PFSK-1 (cell line): ENCODE results near the gene HSD17B12.

Experiments used
- FOXP2 ChIP-seq: optimal IDR thresholded peaks from 2 replicates; pipeline ENCODE3; 2011; ENCODE audit warnings: borderline replicate concordance, control low read depth, inconsistent platforms; ENCODE audit not compliant: insufficient read depth; ENCODE audit errors: extremely low read length, extremely low read depth
- POLR2AphosphoS5 ChIP-seq: IDR thresholded peaks from 2 replicates; pipeline ENCODE4 v1.6.1; 2012; ENCODE audit warnings: low read depth, mild to moderate bottlenecking, control low read depth, low read length, moderate library complexity
- SIN3A ChIP-seq: IDR thresholded peaks from 2 replicates; pipeline ENCODE4 v1.6.1; 2012; ENCODE audit warnings: mild to moderate bottlenecking, low read length, moderate library complexity, borderline replicate concordance; ENCODE audit not compliant: insufficient read depth
- TAF1 ChIP-seq: IDR thresholded peaks from 2 replicates; pipeline ENCODE4 v1.6.1; 2012; ENCODE audit warnings: low read length, control low read depth, borderline replicate concordance; ENCODE audit not compliant: insufficient read depth
- TF ChIP-seq, protein P1 (sequence below), 2 experiments: IDR thresholded peaks; 2 replicates each; pipeline versions ENCODE4 v1.6.1 to v1.8.0; 2011 to 2012; ENCODE audit warnings: low read depth in 2 of 2, low read length in 2 of 2, control low read depth in 1 of 2, inconsistent platforms in 1 of 2, mild to moderate bottlenecking in 1 of 2, moderate library complexity in 1 of 2; ENCODE audit not compliant: insufficient read depth in 1 of 2

Gene HSD17B12

DNA sequence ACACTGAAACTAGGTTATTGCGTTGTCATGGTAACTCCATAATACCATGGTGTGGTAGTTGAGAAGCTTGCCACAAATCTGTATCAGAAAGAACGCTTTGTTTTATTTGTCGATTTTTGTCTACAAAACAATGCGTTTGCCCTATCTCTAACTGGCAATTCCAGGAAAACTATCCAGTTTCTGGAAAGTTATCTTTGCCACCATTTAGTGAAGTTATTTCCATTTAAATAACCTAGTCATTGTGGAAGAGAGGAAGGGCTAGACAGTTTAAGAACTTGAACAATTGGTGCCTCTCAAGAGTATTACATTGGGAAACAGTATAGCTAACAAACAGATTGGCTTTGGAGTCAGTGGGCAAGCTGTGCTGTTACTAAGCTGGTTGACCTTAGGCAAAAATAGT lies 7.9 kb downstream of the HSD17B12 start:
- TF ChIP-seq TAF1 (no peak), SIN3A (no peak), POLR2AphosphoS5 (no peak)
- TF ChIP-seq, protein P1, sequence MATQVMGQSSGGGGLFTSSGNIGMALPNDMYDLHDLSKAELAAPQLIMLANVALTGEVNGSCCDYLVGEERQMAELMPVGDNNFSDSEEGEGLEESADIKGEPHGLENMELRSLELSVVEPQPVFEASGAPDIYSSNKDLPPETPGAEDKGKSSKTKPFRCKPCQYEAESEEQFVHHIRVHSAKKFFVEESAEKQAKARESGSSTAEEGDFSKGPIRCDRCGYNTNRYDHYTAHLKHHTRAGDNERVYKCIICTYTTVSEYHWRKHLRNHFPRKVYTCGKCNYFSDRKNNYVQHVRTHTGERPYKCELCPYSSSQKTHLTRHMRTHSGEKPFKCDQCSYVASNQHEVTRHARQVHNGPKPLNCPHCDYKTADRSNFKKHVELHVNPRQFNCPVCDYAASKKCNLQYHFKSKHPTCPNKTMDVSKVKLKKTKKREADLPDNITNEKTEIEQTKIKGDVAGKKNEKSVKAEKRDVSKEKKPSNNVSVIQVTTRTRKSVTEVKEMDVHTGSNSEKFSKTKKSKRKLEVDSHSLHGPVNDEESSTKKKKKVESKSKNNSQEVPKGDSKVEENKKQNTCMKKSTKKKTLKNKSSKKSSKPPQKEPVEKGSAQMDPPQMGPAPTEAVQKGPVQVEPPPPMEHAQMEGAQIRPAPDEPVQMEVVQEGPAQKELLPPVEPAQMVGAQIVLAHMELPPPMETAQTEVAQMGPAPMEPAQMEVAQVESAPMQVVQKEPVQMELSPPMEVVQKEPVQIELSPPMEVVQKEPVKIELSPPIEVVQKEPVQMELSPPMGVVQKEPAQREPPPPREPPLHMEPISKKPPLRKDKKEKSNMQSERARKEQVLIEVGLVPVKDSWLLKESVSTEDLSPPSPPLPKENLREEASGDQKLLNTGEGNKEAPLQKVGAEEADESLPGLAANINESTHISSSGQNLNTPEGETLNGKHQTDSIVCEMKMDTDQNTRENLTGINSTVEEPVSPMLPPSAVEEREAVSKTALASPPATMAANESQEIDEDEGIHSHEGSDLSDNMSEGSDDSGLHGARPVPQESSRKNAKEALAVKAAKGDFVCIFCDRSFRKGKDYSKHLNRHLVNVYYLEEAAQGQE (IDR thresholded peaks at IDR 0.05; ENCODE audit: insufficient read depth in 1 of 2, low read depth in 2 of 2, low read length in 2 of 2): no peak

DNA sequence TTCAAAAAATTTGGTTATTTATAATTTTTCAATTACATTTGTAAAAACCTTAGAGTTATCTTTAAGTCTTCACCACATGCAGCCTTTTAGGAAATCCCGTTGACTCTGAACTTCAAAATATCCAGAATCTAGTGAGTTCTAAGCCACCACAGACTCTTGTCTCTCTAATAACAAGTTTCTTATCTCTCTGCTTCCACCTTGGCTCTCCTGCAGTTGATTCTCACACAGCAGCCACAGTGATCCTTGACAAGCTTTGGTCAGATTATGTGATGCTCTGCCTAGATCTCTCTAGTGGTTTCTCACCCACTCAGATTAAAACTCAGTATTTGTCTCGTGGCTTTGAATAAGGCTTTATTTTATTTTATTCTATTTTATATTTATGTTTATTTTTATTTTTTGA lies 8.6 kb downstream of the HSD17B12 start:
- TF ChIP-seq FOXP2: no peak
- no peak for TF ChIP-seq SIN3A
- no peak for TF ChIP-seq POLR2AphosphoS5
- no peak for TF ChIP-seq TAF1

DNA sequence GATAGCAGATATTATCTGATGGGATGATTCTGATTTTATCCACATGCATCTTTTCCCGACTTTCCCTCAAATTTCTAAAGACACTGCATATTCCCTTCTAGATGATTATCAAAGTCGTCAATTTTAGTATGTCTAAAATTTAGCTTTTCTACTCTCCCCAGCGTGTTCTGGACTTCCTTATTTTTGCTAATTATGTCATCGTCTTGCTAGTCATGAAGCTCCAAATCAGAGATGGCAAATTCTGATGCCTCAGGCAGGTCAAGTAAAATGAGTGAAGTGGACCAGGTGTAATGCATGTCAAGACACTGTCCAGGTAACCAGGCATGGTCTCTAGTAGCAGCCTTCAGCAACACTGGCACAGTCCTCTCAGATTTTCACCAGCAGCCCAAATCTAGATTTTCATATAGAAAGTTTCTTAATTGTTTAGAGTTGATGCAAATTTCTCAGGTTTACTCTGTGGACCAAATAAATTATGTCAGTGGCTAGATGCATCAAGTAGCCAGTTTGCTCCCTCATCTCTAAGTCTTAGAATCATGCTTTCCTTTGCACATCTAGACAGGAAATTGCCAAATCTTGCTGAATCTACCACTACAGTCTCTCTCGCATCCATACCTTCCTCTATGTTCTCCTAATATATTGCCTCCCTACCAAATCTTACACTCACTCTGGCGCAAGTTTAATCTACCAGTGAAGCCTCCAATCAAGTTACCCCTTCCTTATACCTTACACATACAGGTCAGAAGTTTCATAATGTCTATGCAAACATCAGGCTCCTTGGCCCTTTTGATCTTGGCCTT lies 10.6 kb downstream of the HSD17B12 start:
- TF ChIP-seq, protein P1 (IDR thresholded peaks at IDR 0.05; ENCODE audit: insufficient read depth in 1 of 2, low read depth in 2 of 2, low read length in 2 of 2): no peak
- TF ChIP-seq SIN3A: no peak
- TF ChIP-seq TAF1: no peak
- TF ChIP-seq POLR2AphosphoS5: no peak
- no peak for TF ChIP-seq FOXP2

DNA sequence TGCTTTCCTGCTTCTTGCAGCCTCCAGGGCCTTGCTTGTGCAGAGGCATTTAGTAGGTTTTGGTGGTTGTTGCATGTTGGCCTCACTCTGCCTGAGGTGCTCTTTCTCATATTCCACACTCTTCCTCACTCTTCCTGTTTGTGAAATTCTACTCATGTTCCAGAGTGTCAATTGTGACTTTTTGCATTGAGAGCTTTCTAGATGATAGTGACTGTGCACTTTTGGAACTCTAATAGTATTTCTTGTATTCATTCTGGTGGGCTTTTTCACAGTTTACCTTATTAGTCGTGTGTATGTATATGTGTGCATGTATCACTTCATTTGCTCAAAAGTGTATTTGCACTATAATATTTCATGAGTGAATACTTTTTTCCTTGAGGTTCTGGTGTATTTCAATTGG lies 11.3 kb downstream of the HSD17B12 start:
- TF ChIP-seq POLR2AphosphoS5 (no peak), FOXP2 (no peak), TAF1 (no peak), SIN3A (no peak)
- TF ChIP-seq, protein P1 (IDR thresholded peaks at IDR 0.05; ENCODE audit: insufficient read depth in 1 of 2, low read depth in 2 of 2, low read length in 2 of 2): no peak

DNA sequence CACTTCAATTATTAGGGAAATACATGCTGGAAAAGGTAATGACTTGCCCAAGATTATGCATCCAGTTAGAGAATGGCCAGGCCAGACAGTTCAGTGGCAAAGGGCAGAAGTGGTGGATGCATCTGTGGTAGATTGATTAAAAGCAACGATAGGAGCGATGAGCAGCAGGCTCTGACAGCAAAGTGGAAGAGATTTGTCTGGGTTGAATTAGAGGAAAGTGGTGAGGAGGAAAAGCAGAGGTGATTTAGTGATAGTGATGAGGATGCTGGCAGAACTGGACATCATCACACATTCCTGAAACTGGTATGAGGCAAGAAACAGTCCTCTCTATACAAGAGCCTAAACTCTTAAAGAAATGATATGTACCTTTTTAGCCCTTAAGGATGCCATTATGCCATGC lies 12.5 kb downstream of the HSD17B12 start:
- TF ChIP-seq SIN3A (no peak), FOXP2 (no peak), POLR2AphosphoS5 (no peak), TAF1 (no peak)
- TF ChIP-seq, protein P1 (IDR thresholded peaks at IDR 0.05; ENCODE audit: insufficient read depth in 1 of 2, low read depth in 2 of 2, low read length in 2 of 2): no peak
